Activated CD8-positive, alpha-beta T cell treated with anti-CD3 and anti-CD28 coated beads for 36 hours (primary cell): ENCODE data around the gene PNMA6F. TPM values are rescaled to one million over a fixed set of nuclear protein-coding genes. Genes with fewer than 3 reads are reported as not detected.

Experiments used
- ATAC-seq: fragments of 200-7000 bp; cut with Tn5 transposase; one replicate; pipeline ENCODE4 v1.10.0; 2021; ENCODE audit warnings: mild to moderate bottlenecking, moderate library complexity
- CTCF ChIA-PET: fragments of 350-600 bp; sonication (Branson Sonifier 250); formaldehyde crosslinking; loops from one replicate; lab custom pipeline; 2021; ENCODE audit warnings: antibody characterized with exemption; lab: Charles Lee
- POLR2A ChIA-PET: fragments of 350-600 bp; sonication (Branson Sonifier 250); formaldehyde crosslinking; loops from one replicate; lab custom pipeline; 2021; ENCODE audit warnings: antibody characterized with exemption; lab: Charles Lee
- DNase-seq: peaks from one replicate; pipeline ENCODE4 v3.0.0-alpha.2; 2020
- H3K27ac Mint-ChIP-seq: one replicate; pipeline ENCODE4 v1.8.0; 2021; ENCODE audit warnings: mild to moderate bottlenecking, mixed read lengths
- H3K27me3 Mint-ChIP-seq: one replicate; pipeline ENCODE4 v1.8.0; 2021; ENCODE audit warnings: mixed read lengths
- H3K36me3 Mint-ChIP-seq: one replicate; pipeline ENCODE4 v1.8.0; 2021; ENCODE audit warnings: low read depth, mixed read lengths
- H3K4me1 Mint-ChIP-seq: one replicate; pipeline ENCODE4 v1.8.0; 2021; ENCODE audit warnings: low read depth, mixed read lengths
- H3K4me3 Mint-ChIP-seq: one replicate; pipeline ENCODE4 v1.8.0; 2021; ENCODE audit warnings: mild to moderate bottlenecking, moderate library complexity, mixed read lengths
- H3K9me3 Mint-ChIP-seq: one replicate; pipeline ENCODE4 v1.8.0; 2021; ENCODE audit warnings: mixed read lengths
- intact Hi-C: fragments of 100-400 bp; cut with micrococcal nuclease; formaldehyde crosslinking; loops from one replicate; pipeline ENCODE4 v1.10.0; 2022
- total RNA-seq, 2 experiments: library from RNA; stranded (reverse); gene quantifications; one replicate each; pipeline ENCODE4 v1.2.3, GENCODE V29; 2021
- TF ChIP-seq, protein P1 (sequence below): fragments of 200-600 bp; IDR thresholded peaks from one replicate; pipeline ENCODE4 v1.8.0; 2022; ENCODE audit warnings: antibody characterized with exemption, mild to moderate bottlenecking

The PNMA6F gene
- total RNA-seq, 2 experiments from 2014 or later = not detected

DNA sequence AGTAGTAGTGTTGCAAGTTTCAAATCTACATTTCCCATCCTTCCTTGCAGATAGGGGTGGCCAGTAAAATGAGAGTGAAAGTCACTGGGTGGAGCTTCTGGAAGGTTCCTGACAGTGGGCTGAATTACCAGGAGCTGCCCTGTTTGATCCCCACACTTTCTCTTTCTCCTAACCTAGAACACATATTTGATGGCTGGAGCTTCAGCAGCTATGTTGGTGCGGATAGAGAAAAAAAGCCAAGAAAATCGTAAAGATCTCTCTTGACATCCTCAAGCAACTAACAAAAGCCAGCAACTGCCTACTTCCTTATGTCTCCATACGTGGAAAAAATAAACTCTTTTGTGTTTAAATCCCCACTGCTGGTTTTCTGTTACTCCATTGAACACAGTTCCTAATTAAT is 44.6 kb upstream of the PNMA6F start:
- Mint-ChIP-seq H3K36me3 (no peaks in the 10 kb centered on the region), H3K4me3 (no peak overlapping the region), H3K4me1 (peaks cover 4% of the 10 kb centered on the region), H3K27ac (no peak overlapping the region), H3K27me3 (no peaks in the 10 kb centered on the region), H3K9me3 (no peaks in the 10 kb centered on the region)
- ChIA-PET CTCF (no interaction called here), POLR2A (interaction anchor here (0.6 kb wide), 1 partner anchor 23 kb away, joined by 3 read pairs; no protein-coding TSS in a partner anchor)
- DNase-seq (no peak), ATAC-seq (no peak)
- TF ChIP-seq, protein P1, sequence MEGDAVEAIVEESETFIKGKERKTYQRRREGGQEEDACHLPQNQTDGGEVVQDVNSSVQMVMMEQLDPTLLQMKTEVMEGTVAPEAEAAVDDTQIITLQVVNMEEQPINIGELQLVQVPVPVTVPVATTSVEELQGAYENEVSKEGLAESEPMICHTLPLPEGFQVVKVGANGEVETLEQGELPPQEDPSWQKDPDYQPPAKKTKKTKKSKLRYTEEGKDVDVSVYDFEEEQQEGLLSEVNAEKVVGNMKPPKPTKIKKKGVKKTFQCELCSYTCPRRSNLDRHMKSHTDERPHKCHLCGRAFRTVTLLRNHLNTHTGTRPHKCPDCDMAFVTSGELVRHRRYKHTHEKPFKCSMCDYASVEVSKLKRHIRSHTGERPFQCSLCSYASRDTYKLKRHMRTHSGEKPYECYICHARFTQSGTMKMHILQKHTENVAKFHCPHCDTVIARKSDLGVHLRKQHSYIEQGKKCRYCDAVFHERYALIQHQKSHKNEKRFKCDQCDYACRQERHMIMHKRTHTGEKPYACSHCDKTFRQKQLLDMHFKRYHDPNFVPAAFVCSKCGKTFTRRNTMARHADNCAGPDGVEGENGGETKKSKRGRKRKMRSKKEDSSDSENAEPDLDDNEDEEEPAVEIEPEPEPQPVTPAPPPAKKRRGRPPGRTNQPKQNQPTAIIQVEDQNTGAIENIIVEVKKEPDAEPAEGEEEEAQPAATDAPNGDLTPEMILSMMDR = no peak
- intact Hi-C loops = no loop called here

DNA sequence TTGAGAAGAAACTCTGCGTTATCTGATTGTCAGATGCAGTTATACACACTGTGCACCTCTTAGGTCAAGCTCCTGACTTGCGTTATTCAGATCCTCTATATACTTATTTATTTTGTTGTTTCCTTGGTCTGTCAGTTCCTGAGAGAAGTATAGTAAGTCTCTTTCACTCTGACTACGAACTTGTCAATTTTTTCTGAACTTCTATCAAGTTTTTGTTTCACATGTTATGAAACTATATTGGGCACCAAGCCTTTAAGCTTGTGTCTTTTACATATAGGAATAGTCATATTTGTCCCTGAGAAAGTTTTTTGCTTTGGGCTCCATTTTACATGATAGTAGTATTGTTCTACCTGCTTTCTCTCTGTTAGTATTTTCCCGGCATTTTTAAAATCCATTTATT is 44.1 kb upstream of the PNMA6F start:
- ChIA-PET CTCF (no interaction called here), POLR2A (interaction anchor here (0.6 kb wide), 1 partner anchor 23 kb away, joined by 3 read pairs; no protein-coding TSS in a partner anchor)
- Mint-ChIP-seq H3K36me3 (no peaks in the 10 kb centered on the region), H3K4me1 (peaks cover 2% of the 10 kb centered on the region), H3K9me3 (no peaks in the 10 kb centered on the region), H3K4me3 (no peak overlapping the region), H3K27me3 (no peaks in the 10 kb centered on the region), H3K27ac (no peak overlapping the region)
- DNase-seq (no peak), ATAC-seq (no peak)
- TF ChIP-seq, protein P1 = no peak
- intact Hi-C loops = no loop called here

DNA sequence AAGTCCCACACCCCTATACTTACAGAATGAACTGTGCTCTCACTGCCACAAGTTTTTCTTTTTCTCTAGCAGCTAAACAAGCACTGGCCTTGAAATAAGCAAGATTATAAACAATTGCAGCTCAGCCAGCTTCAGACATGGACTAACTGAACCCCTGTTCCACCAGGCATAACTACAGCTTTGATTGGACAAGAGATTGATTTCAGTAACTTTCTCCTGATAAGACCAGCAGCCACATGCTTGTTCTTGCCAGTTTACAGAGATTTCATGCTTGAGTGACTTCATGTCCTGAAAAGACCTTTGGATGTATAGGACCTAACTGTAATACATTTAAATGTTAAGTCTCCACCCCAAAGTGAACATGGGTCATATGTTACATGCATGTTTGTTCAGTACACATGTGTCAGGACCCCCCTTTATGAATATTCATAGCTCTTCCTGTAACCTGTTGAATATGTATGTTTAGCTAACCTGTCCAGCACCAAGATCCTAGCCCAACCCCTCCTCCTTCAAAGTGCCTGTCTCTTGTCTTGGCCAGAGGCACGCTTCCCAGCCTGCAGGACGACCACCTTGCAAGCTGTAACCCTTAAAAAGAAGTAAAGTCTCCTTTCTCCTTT is 40.3 kb upstream of the PNMA6F start:
- POLR2A ChIA-PET = no interaction called here
- H3K4me3 Mint-ChIP-seq = no peak overlapping the region

DNA sequence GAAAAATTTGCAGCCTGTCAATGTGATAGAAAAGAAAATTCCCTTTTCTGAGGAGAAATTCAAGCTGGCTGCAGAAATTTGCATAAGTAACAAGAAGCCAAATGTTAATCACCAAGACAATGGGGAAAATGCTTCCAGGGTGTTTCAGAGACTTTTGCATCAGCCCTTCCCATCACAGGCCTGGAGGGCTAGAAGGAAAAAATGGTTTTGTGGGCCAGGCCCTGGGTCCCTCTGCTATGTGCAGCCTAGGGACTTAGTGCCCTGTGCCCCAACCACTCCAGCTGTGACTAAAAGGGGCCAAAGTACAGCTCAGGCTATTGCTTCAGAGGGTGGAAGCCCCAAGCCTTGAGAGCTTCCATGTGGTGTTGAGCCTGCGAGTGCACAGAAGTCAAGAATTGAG is 36.3 kb upstream of the PNMA6F start:
- DNase-seq (no peak), ATAC-seq (no peak)
- intact Hi-C loops = no loop called here
- peaks cover 2% of the 10 kb centered on the region for H3K36me3 Mint-ChIP-seq
- no peak overlapping the region for H3K27ac Mint-ChIP-seq
- TF ChIP-seq, protein P1 = no peak
- H3K4me3 Mint-ChIP-seq = no peak overlapping the region
- peaks cover 4% of the 10 kb centered on the region for H3K9me3 Mint-ChIP-seq
- no peaks in the 10 kb centered on the region for H3K27me3 Mint-ChIP-seq
- no peaks in the 10 kb centered on the region for H3K4me1 Mint-ChIP-seq
- ChIA-PET POLR2A (no interaction called here), CTCF (no interaction called here)

More for the DNA sequence above, 40.3 kb upstream of the PNMA6F start:
- Mint-ChIP-seq H3K4me1 (no peaks in the 10 kb centered on the region), H3K27me3 (no peaks in the 10 kb centered on the region), H3K9me3 (peaks cover 4% of the 10 kb centered on the region), H3K27ac (no peak overlapping the region), H3K36me3 (peaks cover 2% of the 10 kb centered on the region)
- TF ChIP-seq, protein P1 = no peak
- no peak for ATAC-seq
- intact Hi-C loops = no loop called here
- CTCF ChIA-PET = no interaction called here
- DNase-seq = no peak

DNA sequence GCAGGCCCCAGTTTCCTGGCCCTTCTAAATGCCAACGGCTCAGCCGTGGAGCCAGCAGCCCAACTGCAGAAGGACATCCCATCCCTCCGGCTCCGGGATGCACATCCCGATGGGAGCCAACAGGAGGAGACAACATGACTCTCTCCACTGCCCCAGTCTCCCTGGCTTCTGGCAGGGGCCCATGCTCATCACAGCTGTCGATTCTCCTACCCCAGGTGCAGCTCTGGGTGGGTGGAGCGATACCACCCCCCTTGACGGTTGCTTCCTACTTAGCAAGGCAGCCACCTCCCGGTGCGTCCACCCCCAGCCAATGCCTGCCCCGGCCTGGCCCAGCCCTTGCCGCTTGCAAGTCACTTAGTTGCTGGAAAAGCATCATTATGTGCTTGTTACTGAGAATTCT is 31.8 kb upstream of the PNMA6F start:
- peaks cover 4% of the 10 kb centered on the region for H3K9me3 Mint-ChIP-seq
- H3K4me1 Mint-ChIP-seq = peaks cover 10% of the 10 kb centered on the region
- no peak overlapping the region for H3K4me3 Mint-ChIP-seq
- H3K27ac Mint-ChIP-seq = no peak overlapping the region
- H3K36me3 Mint-ChIP-seq = peaks cover 18% of the 10 kb centered on the region
- POLR2A ChIA-PET = interaction anchor here (1.7 kb wide), 1 partner anchor 10 kb away, joined by 4 read pairs; no protein-coding TSS in a partner anchor
- TF ChIP-seq, protein P1 = no peak
- H3K27me3 Mint-ChIP-seq = no peaks in the 10 kb centered on the region
- ATAC-seq = no peak
- CTCF ChIA-PET = no interaction called here
- no peak for DNase-seq
- intact Hi-C loops = no loop called here
